Osteoblast (primary cell): Measurements from ENCODE around the gene HMGXB3. TPM values are rescaled to one million over a fixed set of nuclear protein-coding genes. Genes with fewer than 3 reads are reported as not detected.

ENCODE experiments used
- DNase-seq: peaks from one replicate; pipeline ENCODE4 v3.0.0; 2011; ENCODE audit warnings: low spot score, mixed read lengths; ENCODE audit not compliant: insufficient read length; ENCODE audit errors: missing footprints
- H2AFZ ChIP-seq: 2 replicates; pipeline ENCODE4 v1.6.0; 2011; ENCODE audit warnings: mild to moderate bottlenecking, low read length
- H3K27ac ChIP-seq: 2 replicates; pipeline ENCODE4 v1.5.1; 2011; ENCODE audit warnings: mild to moderate bottlenecking, low read depth, low read length, moderate library complexity
- H3K27me3 ChIP-seq: 2 replicates; pipeline ENCODE4 v1.6.0; 2012; ENCODE audit warnings: mild to moderate bottlenecking, control low read depth, inconsistent platforms, low read length, moderate library complexity; ENCODE audit not compliant: insufficient read depth
- H3K36me3 ChIP-seq: 2 replicates; pipeline ENCODE4 v1.5.1; 2011; ENCODE audit warnings: mild to moderate bottlenecking, low read length, control low read depth, moderate library complexity; ENCODE audit not compliant: insufficient read depth
- H3K4me1 ChIP-seq: 2 replicates; pipeline ENCODE4 v1.5.1; 2011; ENCODE audit warnings: mild to moderate bottlenecking, low read length, control low read depth, moderate library complexity; ENCODE audit not compliant: insufficient read depth
- H3K4me2 ChIP-seq: 2 replicates; pipeline ENCODE4 v1.6.0; 2011; ENCODE audit warnings: mild to moderate bottlenecking, low read length; ENCODE audit not compliant: insufficient read depth
- H3K4me3 ChIP-seq: fragments of 200-600 bp; sonication (generic); 3 replicates; pipeline ENCODE4 v1.5.1; 2012; ENCODE audit warnings: mild to moderate bottlenecking, low read length, inconsistent platforms; ENCODE audit not compliant: insufficient read depth
- H3K79me2 ChIP-seq: 2 replicates; pipeline ENCODE4 v1.6.0; 2012; ENCODE audit warnings: mild to moderate bottlenecking, low read length, control low read depth, inconsistent platforms; ENCODE audit not compliant: insufficient read depth
- H3K9me3 ChIP-seq: 2 replicates; pipeline ENCODE4 v1.5.1; 2011; ENCODE audit warnings: low read depth, low read length, control low read depth
- H4K20me1 ChIP-seq: 2 replicates; pipeline ENCODE4 v1.6.0; 2012; ENCODE audit warnings: mild to moderate bottlenecking, low read length, control low read depth; ENCODE audit not compliant: insufficient read depth
- CTCF ChIP-seq: IDR thresholded peaks from 2 replicates; pipeline ENCODE4 v1.5.1; 2011; ENCODE audit warnings: mild to moderate bottlenecking, low read depth, low read length, moderate library complexity; ENCODE audit errors: extremely low read depth
- total RNA-seq: library from RNA; depleted of rRNA; stranded (reverse); fragments of >200 nt; gene quantifications from 2 replicates; pipeline ENCODE4 v1.2.3, GENCODE V29; 2012

HMGXB3 gene
- total RNA-seq, 1 donor, result 54.3 TPM

DNA sequence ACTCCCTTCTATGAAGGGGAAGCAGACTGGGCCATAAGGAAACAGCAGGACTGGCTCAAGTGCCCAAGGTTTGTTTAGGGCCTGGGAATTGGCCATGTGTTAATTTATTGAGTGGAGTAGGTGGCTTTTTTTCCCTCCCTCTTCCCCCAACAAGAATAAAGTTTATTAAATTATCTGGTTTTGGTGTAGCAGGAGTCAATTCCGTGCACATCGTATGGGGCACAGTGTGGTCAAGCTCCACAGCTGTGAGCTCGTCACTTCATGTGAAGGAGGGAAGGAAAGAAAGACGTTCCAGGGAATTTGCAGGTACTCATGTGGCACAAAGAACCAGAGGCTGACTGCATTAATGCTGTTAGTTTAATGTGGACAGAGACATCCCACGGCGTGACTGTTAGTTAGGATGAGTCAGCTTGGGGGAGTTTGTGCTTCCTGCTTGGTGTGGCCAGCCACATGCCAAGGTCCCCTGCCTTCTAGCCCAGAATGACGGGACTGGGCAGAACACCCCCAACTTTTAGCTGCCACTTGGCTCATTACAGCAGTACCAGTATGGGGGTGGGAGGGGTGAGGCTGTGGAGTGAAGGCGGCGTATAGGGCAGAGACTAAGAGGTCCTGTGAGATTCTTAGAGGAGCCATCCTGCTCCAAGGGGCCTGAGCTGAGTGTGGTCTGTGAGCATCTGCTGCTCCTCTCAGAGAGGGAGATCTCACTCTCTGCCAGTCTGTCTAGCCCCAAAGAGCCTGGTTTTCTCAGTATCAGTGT is 52.6 kb downstream of the HMGXB3 start:
- Histone ChIP-seq H3K36me3 (peaks cover 71% of the 10 kb centered on the region), H3K4me1 (peaks cover 29% of the 10 kb centered on the region), H3K4me3 (no peak overlapping the region), H3K9me3 (no peaks in the 10 kb centered on the region), H3K27ac (peak overlapping the region; percentile 73), H3K4me2 (peak overlapping the region; percentile 20), H3K79me2 (peaks cover 2% of the 10 kb centered on the region), H2AFZ (no peak overlapping the region), H3K27me3 (no peaks in the 10 kb centered on the region), H4K20me1 (no peaks in the 10 kb centered on the region)
- peak; percentile 95 for DNase-seq
- TF ChIP-seq CTCF, result no peak

DNA sequence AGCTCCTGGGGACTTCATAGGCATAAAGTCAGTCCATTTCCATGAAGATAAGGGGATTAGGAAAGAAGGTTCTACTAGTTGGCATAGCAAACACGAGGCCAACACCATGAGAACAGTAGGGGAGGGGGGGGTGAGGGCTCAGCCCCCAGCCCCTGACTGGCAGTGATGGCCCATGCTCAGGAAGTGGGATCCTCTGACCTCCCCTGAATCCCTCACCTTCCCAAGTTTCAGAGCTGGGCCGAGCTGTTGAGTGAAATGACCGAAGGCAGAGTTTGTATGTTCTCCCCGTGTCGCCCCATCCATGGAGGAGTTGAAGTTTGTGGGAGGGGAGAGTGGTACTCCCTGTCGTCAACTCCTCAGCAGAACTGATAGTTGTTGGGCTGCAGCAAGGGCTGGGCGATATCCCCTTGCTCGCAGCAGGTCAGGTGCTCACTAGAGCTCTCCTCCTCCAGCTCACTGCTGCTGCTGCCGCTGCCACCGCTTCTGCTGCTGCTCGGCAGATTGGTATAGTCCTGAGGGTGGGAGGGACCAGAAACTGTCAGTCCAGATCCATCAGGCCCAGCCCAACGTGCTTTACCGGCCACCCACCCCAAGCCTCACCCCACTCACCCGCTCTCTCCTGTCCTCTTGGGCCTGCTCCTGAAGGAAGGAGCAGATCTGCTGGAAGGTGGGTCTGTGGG is 53.3 kb downstream of the HMGXB3 start:
- no peaks in the 10 kb centered on the region for H3K9me3 ChIP-seq
- TF ChIP-seq CTCF, result no peak
- no peak overlapping the region for H3K4me3 ChIP-seq
- H3K4me2 ChIP-seq, result no peak overlapping the region
- peaks cover 2% of the 10 kb centered on the region for H3K79me2 ChIP-seq
- no peaks in the 10 kb centered on the region for H4K20me1 ChIP-seq
- no peaks in the 10 kb centered on the region for H3K27me3 ChIP-seq
- no peak overlapping the region for H2AFZ ChIP-seq
- no peak for DNase-seq
- H3K27ac ChIP-seq, result peak overlapping the region; percentile 73
- H3K36me3 ChIP-seq, result peaks cover 64% of the 10 kb centered on the region
- peaks cover 36% of the 10 kb centered on the region for H3K4me1 ChIP-seq

DNA sequence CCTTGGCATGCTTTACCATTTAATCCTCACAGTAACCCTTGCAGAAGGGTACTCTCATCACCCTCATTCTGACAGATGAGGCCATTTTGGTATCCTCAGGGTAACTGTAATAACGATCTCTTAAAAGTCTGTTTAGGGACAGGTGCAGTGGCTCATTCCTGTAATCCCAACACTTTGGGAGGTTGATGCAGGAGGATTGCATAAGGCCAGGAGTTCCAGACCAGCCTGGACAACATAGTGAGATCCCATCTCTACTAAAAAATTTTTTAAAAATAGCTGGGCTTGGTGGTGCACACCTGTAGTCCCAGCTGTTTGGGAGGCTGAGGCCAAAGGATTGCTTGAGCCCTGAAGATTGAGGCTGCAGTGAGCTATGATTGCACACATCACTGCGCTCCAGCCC is 54.0 kb downstream of the HMGXB3 start:
- Histone ChIP-seq H3K4me3 (no peak overlapping the region), H3K4me2 (no peak overlapping the region), H2AFZ (no peak overlapping the region), H3K27ac (no peak overlapping the region), H3K27me3 (no peaks in the 10 kb centered on the region), H3K79me2 (peaks cover 2% of the 10 kb centered on the region), H4K20me1 (no peaks in the 10 kb centered on the region), H3K4me1 (peaks cover 39% of the 10 kb centered on the region), H3K36me3 (peaks cover 57% of the 10 kb centered on the region), H3K9me3 (no peaks in the 10 kb centered on the region)
- no peak for DNase-seq
- no peak for TF ChIP-seq CTCF
